H1 (cell line): ENCODE results near the gene COL5A1. TPM values are rescaled to one million over a fixed set of nuclear protein-coding genes. Genes with fewer than 3 reads are reported as not detected.

ENCODE experiments used
- CTCF ChIA-PET: fragments of 300-600 bp; sonication (Branson Sonifier 250); formaldehyde crosslinking; loops from one replicate; lab custom pipeline; 2021; ENCODE audit not compliant: partially characterized antibody; lab: Charles Lee
- POLR2A ChIA-PET: fragments of 300-600 bp; sonication (Branson Sonifier 250); formaldehyde crosslinking; loops from one replicate; lab custom pipeline; 2021; ENCODE audit warnings: inconsistent platforms; ENCODE audit not compliant: partially characterized antibody; lab: Charles Lee
- DNase-seq, 2 experiments: peaks; one replicate each; pipeline versions ENCODE4 v3.0.0 to v3.0.0-alpha.2; 2010 to 2022; ENCODE audit warnings: low spot score in 2 of 2, low read depth in 1 of 2, mixed read lengths in 1 of 2
- FAIRE-seq: peaks from 2 replicates; lab custom pipeline; 2011; peaks lifted over from hg19 to GRCh38; lab: Jason Lieb, UNC
- H2AFZ ChIP-seq: 2 replicates; pipeline ENCODE4 v1.8.1; 2012; ENCODE audit warnings: low read length, inconsistent platforms
- H2AK5ac ChIP-seq: 2 replicates; pipeline ENCODE4 v1.6.1; 2013; ENCODE audit warnings: low read depth, low read length
- H2BK120ac ChIP-seq: replicated peaks from 2 replicates; pipeline ENCODE3; 2013; ENCODE audit warnings: low read depth, low read length, inconsistent platforms
- H2BK12ac ChIP-seq: 2 replicates; pipeline ENCODE4 v1.6.1; 2013; ENCODE audit warnings: low read depth, low read length
- H2BK15ac ChIP-seq: 2 replicates; pipeline ENCODE4 v1.6.1; 2013; ENCODE audit warnings: low read length
- H2BK20ac ChIP-seq: 2 replicates; pipeline ENCODE4 v1.6.1; 2013; ENCODE audit warnings: low read length
- H2BK5ac ChIP-seq: 2 replicates; pipeline ENCODE4 v1.6.1; 2013; ENCODE audit warnings: low read depth, low read length
- H3K14ac ChIP-seq: 2 replicates; pipeline ENCODE4 v1.6.1; 2013; ENCODE audit warnings: inconsistent platforms; ENCODE audit not compliant: insufficient read length
- H3K18ac ChIP-seq: 2 replicates; pipeline ENCODE4 v1.6.1; 2013; ENCODE audit warnings: low read length; ENCODE audit errors: extremely low read depth
- H3K23ac ChIP-seq: 2 replicates; pipeline ENCODE4 v1.6.1; 2013; ENCODE audit warnings: inconsistent platforms; ENCODE audit not compliant: insufficient read length
- H3K23me2 ChIP-seq: 2 replicates; pipeline ENCODE4 v1.6.1; 2013; ENCODE audit warnings: low read depth, low read length
- H3K27ac ChIP-seq: 2 replicates; pipeline ENCODE4 v1.6.1; 2011; ENCODE audit warnings: low read depth, low read length, inconsistent platforms
- H3K27me3 ChIP-seq, 4 experiments: replicated peaks in 1 of 4; 1 replicate in 1 of 4; 2 replicates in 3 of 4; pipeline versions ENCODE4 v1.6.1 to v1.8.1; 2011 to 2013; ENCODE audit warnings: low read length in 3 of 4, mild to moderate bottlenecking in 3 of 4, inconsistent platforms in 2 of 4, mixed read lengths in 2 of 4, moderate library complexity in 1 of 4; ENCODE audit not compliant: control insufficient read depth in 3 of 4, insufficient read depth in 3 of 4; ENCODE audit errors: extremely low read depth in 1 of 4
- H3K36me3 ChIP-seq, 4 experiments: 2 replicates each; pipeline versions ENCODE4 v1.6.1 to v1.8.1; 2011 to 2013; ENCODE audit warnings: mild to moderate bottlenecking in 4 of 4, low read length in 3 of 4, moderate library complexity in 2 of 4, control low read depth in 1 of 4, inconsistent platforms in 1 of 4; ENCODE audit not compliant: insufficient read depth in 4 of 4, control insufficient read depth in 2 of 4
- H3K4ac ChIP-seq: replicated peaks from 2 replicates; pipeline ENCODE3; 2013; ENCODE audit warnings: low read length, low read depth, mixed read lengths, inconsistent platforms; ENCODE audit not compliant: insufficient read length
- H3K4me1 ChIP-seq, 4 experiments: replicated peaks in 1 of 4; 1 replicate in 1 of 4; 2 replicates in 3 of 4; pipeline versions ENCODE4 v1.6.1 to v1.8.1; 2011 to 2013; ENCODE audit warnings: low read length in 3 of 4, inconsistent platforms in 2 of 4, mixed read lengths in 1 of 4; ENCODE audit not compliant: insufficient read depth in 4 of 4, control insufficient read depth in 3 of 4
- H3K4me2 ChIP-seq, 2 experiments: 2 replicates each; pipeline versions ENCODE4 v1.6.1 to v1.8.1; 2011 to 2013; ENCODE audit warnings: low read depth in 2 of 2, low read length in 2 of 2, control low read depth in 1 of 2, inconsistent platforms in 1 of 2, mild to moderate bottlenecking in 1 of 2; ENCODE audit not compliant: insufficient read depth in 1 of 2
- H3K4me3 ChIP-seq, 4 experiments: fragments of 200-600, 300-600 bp in 1 of 4; sonication (generic), shearing (Covaris generic), sonication (Bioruptor Twin) in 1 of 4; 2 replicates each; pipeline versions ENCODE4 v1.5.1 to v1.8.1; 2011 to 2016; ENCODE audit warnings: low read length in 4 of 4, low read depth in 3 of 4, control low read depth in 2 of 4, inconsistent platforms in 2 of 4, mild to moderate bottlenecking in 2 of 4, mixed read lengths in 1 of 4, moderate library complexity in 1 of 4; ENCODE audit not compliant: insufficient read depth in 2 of 4; ENCODE audit errors: extremely low read depth in 1 of 4
- H3K56ac ChIP-seq: replicated peaks from 2 replicates; pipeline ENCODE3; 2013; ENCODE audit warnings: low read depth, mild to moderate bottlenecking, mixed read lengths, low read length, inconsistent platforms; ENCODE audit not compliant: insufficient read length
- H3K79me1 ChIP-seq: 2 replicates; pipeline ENCODE4 v1.6.1; 2013; ENCODE audit warnings: low read depth, low read length, control low read depth
- H3K79me2 ChIP-seq, 2 experiments: 2 replicates each; pipeline versions ENCODE4 v1.6.1 to v1.8.1; 2012 to 2013; ENCODE audit warnings: low read length in 2 of 2, mild to moderate bottlenecking in 2 of 2, inconsistent platforms in 1 of 2; ENCODE audit not compliant: insufficient read depth in 2 of 2, control insufficient read depth in 1 of 2
- H3K9ac ChIP-seq, 4 experiments: replicated peaks in 1 of 4; 1 replicate in 1 of 4; 2 replicates in 3 of 4; pipeline versions ENCODE4 v1.6.1 to v1.8.1; 2011 to 2013; ENCODE audit warnings: low read depth in 3 of 4, low read length in 3 of 4, control low read depth in 2 of 4, mild to moderate bottlenecking in 2 of 4, moderate library complexity in 2 of 4, inconsistent platforms in 1 of 4; ENCODE audit errors: extremely low read depth in 1 of 4
- H3K9me3 ChIP-seq, 2 experiments: 2 replicates each; pipeline versions ENCODE4 v1.6.1 to v1.8.1; 2012 to 2013; ENCODE audit warnings: mild to moderate bottlenecking in 2 of 2, moderate library complexity in 2 of 2, control low read depth in 1 of 2, inconsistent platforms in 1 of 2, low read depth in 1 of 2, low read length in 1 of 2, mixed read lengths in 1 of 2; ENCODE audit not compliant: insufficient read depth in 2 of 2
- H4K20me1 ChIP-seq, 2 experiments: replicated peaks in 1 of 2; 2 replicates each; pipeline versions ENCODE3 to v1.8.1; 2011 to 2013; ENCODE audit warnings: inconsistent platforms in 2 of 2, low read length in 2 of 2, mild to moderate bottlenecking in 1 of 2; ENCODE audit not compliant: insufficient read depth in 2 of 2, control insufficient read depth in 1 of 2
- H4K5ac ChIP-seq: 2 replicates; pipeline ENCODE4 v1.6.1; 2013; ENCODE audit warnings: low read length, low read depth, mixed read lengths, inconsistent platforms; ENCODE audit not compliant: insufficient read length
- H4K8ac ChIP-seq: 2 replicates; pipeline ENCODE4 v1.8.0; 2013; ENCODE audit warnings: mild to moderate bottlenecking, moderate library complexity, low read length, inconsistent platforms; ENCODE audit not compliant: insufficient read depth; ENCODE audit errors: extremely low read depth
- H4K91ac ChIP-seq: replicated peaks from 2 replicates; pipeline ENCODE3; 2013; ENCODE audit warnings: low read length, mixed read lengths, inconsistent platforms; ENCODE audit not compliant: insufficient read length
- KDM1A ChIP-seq: fragments of 200-600, 300-600 bp; sonication (generic); IDR thresholded peaks from 2 replicates; pipeline ENCODE4 v1.7.1; 2016; ENCODE audit warnings: mild to moderate bottlenecking, low read length, borderline replicate concordance
- WGBS, 2 experiments: shearing (Covaris generic) in 1 of 2; methylation state at CpG; one replicate each; pipeline versions ENCODE4 v1.1.6 to v1.1.7; 2013 to 2015; ENCODE audit warnings: low lambda C conversion rate in 2 of 2, mixed read lengths in 2 of 2, inconsistent platforms in 1 of 2, low coverage in 1 of 2, missing lambda C conversion rate in 1 of 2; ENCODE audit not compliant: insufficient replicate concordance in 2 of 2, insufficient coverage in 1 of 2, insufficient read length in 1 of 2; ENCODE audit errors: extremely low coverage in 1 of 2, missing lambda C conversion rate in 1 of 2; 5-methylcytosine and 5-hydroxymethylcytosine counted together
- polyA plus RNA-seq, 7 experiments: library from polyadenylated mRNA; depleted of rRNA in 3 of 7; stranded (reverse) in 5 of 7; unstranded in 2 of 7; fragments of >200 nt in 5 of 7; fragments of 200-250 nt in 2 of 7; gene quantifications; 1 replicate in 5 of 7; 2 replicates in 1 of 7; 4 replicates in 1 of 7; pipeline versions ENCODE4 v1.2.1 to v1.2.3, GENCODE V29; 2011 to 2013; ENCODE audit warnings: missing spikeins in 2 of 7, mixed read lengths in 2 of 7
- total RNA-seq: library from RNA; stranded (reverse); fragmentation: NEBNext Ultra II Directional; extraction: Animal tissue kit (Norgen Biotek cat#: 25700); gene quantifications from 2 replicates; pipeline ENCODE4 v1.2.1, GENCODE V29; 2021

The COL5A1 gene
- total and polyA plus RNA-seq, 2 of the 8 experiments (the other 6 are each of a cell fraction or from before 2014, with no cell fraction given) = 3.8 to 12.0 TPM

DNA sequence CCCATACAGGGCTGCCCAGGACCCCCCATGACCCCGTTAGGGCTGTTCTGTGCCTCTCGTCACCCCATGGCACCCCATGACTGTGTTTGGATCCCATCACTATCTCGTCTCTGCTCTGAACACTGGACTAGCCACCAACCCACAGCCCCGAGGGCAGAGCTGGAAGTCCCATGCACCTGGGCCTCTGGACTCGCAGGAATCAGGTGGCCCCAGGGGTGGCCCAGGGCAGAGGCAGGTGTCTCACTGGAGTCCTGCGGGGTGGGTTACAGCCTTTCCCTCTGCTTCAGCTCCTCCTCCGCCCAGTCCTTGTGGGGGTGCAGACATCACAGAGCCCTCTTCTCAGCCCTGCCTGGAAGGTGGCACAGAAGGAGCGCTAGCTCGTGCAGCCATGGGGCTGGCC is 79.7 kb downstream of the COL5A1 start:
- Histone ChIP-seq H3K23me2 (peaks cover 1% of the 10 kb centered on the region; the same call in 1 of the 2 replicates), H2BK120ac (no peak overlapping the region), H4K5ac (no peak overlapping the region), H4K20me1 (no peaks in the 10 kb centered on the region), H3K27ac (no peak overlapping the region), H2BK12ac (no peak overlapping the region), H3K4me1 (no peaks in the 10 kb centered on the region; a peak in 1 of 7 replicates), H2BK20ac (no peak overlapping the region), H2BK15ac (no peak overlapping the region), H3K79me2 (no peaks in the 10 kb centered on the region), H2BK5ac (no peak overlapping the region), H3K4me3 (no peak overlapping the region), H4K91ac (no peak overlapping the region), H4K8ac (peak overlapping the region; percentile 46; the same call in 1 of the 2 replicates), H3K56ac (no peak overlapping the region), H3K9me3 (no peaks in the 10 kb centered on the region), H3K9ac (no peak overlapping the region), H3K4me2 (no peak overlapping the region), H3K27me3 (no peaks in the 10 kb centered on the region), H2AK5ac (no peak overlapping the region), H3K23ac (no peak overlapping the region), H2AFZ (no peak overlapping the region), H3K4ac (no peak overlapping the region), H3K79me1 (no peaks in the 10 kb centered on the region), H3K36me3 (no peaks in the 10 kb centered on the region), H3K14ac (no peak overlapping the region), H3K18ac (no peak overlapping the region)
- no peak for DNase-seq
- no peak for FAIRE-seq
- ChIA-PET POLR2A (no interaction called here), CTCF (interaction anchor here (1.4 kb wide), 1 partner anchor 61 kb away, joined by 4 read pairs; no protein-coding TSS in a partner anchor)
- no peak for TF ChIP-seq KDM1A
- WGBS, 2 experiments = 91% methylated on average over 6 of the region's 9 CpGs; no CpG with 5 or more reads in 1 of the 2 experiments
